SK-N-DZ (cell line): Measurements from ENCODE around the gene PI4KB.

Experiments used
- small RNA-seq, 2 experiments: library from RNA; depleted of rRNA; stranded (forward); fragments of <200 nt; gene quantifications; one replicate each; pipeline ENCODE3, GENCODE V24; 2014

The PI4KB gene

Small RNA genes within 50 kb of the gene (small RNA-seq; reads per million reads assigned to genes)
- gene RN7SL444P, result 0.05 to 5.0 reads per million in 2 experiments
